GM19043 (cell line): ENCODE measurements around the gene TNFRSF11A.

Experiments
- ATAC-seq: cut with Tn5 transposase; IDR thresholded peaks from one replicate; pipeline ENCODE4 v1.9.1; 2021; ENCODE audit warnings: low read depth; ENCODE audit not compliant: unreplicated experiment

Gene TNFRSF11A

GRCh38 chr18:62341473-62341872 is 16.4 kb downstream of the TNFRSF11A start:
- ATAC-seq: no peak

- ATAC-seq: no peak
These were observed 17.8 kb downstream of the TNFRSF11A start for GRCh38 chr18:62342884-62343283.

GRCh38 chr18:62343316-62343715 is 18.2 kb downstream of the TNFRSF11A start:
- ATAC-seq: no peak

GRCh38 chr18:62345909-62346308 is 20.8 kb downstream of the TNFRSF11A start:
- ATAC-seq: no peak

GRCh38 chr18:62346333-62347088 is 21.4 kb downstream of the TNFRSF11A start:
- ATAC-seq: no peak

- no peak for ATAC-seq
These were observed 22.0 kb downstream of the TNFRSF11A start for GRCh38 chr18:62347089-62347506.

GRCh38 chr18:62348474-62348873 is 23.4 kb downstream of the TNFRSF11A start:
- no peak for ATAC-seq

- no peak for ATAC-seq
These were observed 28.1 kb downstream of the TNFRSF11A start for GRCh38 chr18:62353170-62353569.

GRCh38 chr18:62354151-62354550 is 29.0 kb downstream of the TNFRSF11A start:
- ATAC-seq: no peak

- no peak for ATAC-seq
These were observed 32.1 kb downstream of the TNFRSF11A start for GRCh38 chr18:62357079-62357719.

- no peak for ATAC-seq
These were observed 35.7 kb downstream of the TNFRSF11A start for GRCh38 chr18:62360805-62361204.

GRCh38 chr18:62361288-62361687 is 36.2 kb downstream of the TNFRSF11A start:
- no peak for ATAC-seq

GRCh38 chr18:62364558-62364957 is 39.4 kb downstream of the TNFRSF11A start:
- ATAC-seq: no peak

- no peak for ATAC-seq
These were observed 40.3 kb downstream of the TNFRSF11A start for GRCh38 chr18:62365420-62365819.

- no peak for ATAC-seq
These were observed 41.9 kb downstream of the TNFRSF11A start for GRCh38 chr18:62366992-62367391.

GRCh38 chr18:62368100-62368499 is 43.0 kb downstream of the TNFRSF11A start:
- ATAC-seq: peak; percentile 60

GRCh38 chr18:62369129-62369644 is 44.1 kb downstream of the TNFRSF11A start:
- no peak for ATAC-seq

- ATAC-seq: no peak
These were observed 45.3 kb downstream of the TNFRSF11A start for GRCh38 chr18:62370366-62370765.

GRCh38 chr18:62371436-62371835 is 46.3 kb downstream of the TNFRSF11A start:
- no peak for ATAC-seq

- ATAC-seq: peak; percentile 47
These were observed 47.0 kb downstream of the TNFRSF11A start for GRCh38 chr18:62372156-62372555.

GRCh38 chr18:62372882-62373281 is 47.8 kb downstream of the TNFRSF11A start:
- ATAC-seq: no peak

- ATAC-seq: no peak
These were observed 49.4 kb downstream of the TNFRSF11A start for GRCh38 chr18:62374410-62374965.
